ENCODE results near the gene BAAT. TPM values are rescaled to one million over a fixed set of nuclear protein-coding genes. Genes with fewer than 3 reads are reported as not detected.
"Not testable (repeated sequence)": the region's sequence is repeated elsewhere in the genome, so short reads cannot be mapped to it uniquely, and the experiment has no call there.

Gene BAAT
- polyA plus RNA-seq, 1 donor, result 0.60 TPM

GRCh38 chr9:101341958-101342357, 42.8 kb downstream of the BAAT start:
- DNase-seq, result no peak
- no peaks in the 10 kb centered on the region for H3K4me1 ChIP-seq (ENCODE audit: control insufficient read depth, insufficient read depth, low read length)
- H3K27ac ChIP-seq (ENCODE audit: low read length), result no peak overlapping the region
- no peaks in the 10 kb centered on the region for H3K27me3 ChIP-seq (ENCODE audit: control insufficient read depth, insufficient read depth, low read length)
- no peaks in the 10 kb centered on the region for H3K36me3 ChIP-seq (ENCODE audit: control insufficient read depth, insufficient read depth, low read length)
- no peak overlapping the region for H3K4me3 ChIP-seq (ENCODE audit: low read length)
- H3K9me3 ChIP-seq (ENCODE audit: control insufficient read depth, low read depth, low read length), result no peaks in the 10 kb centered on the region

GRCh38 chr9:101337237-101337636, 47.6 kb downstream of the BAAT start:
- Histone ChIP-seq H3K27me3 (ENCODE audit: control insufficient read depth, insufficient read depth, low read length) (no peaks in the 10 kb centered on the region), H3K9me3 (ENCODE audit: control insufficient read depth, low read depth, low read length) (peaks cover 3% of the 10 kb centered on the region), H3K36me3 (ENCODE audit: control insufficient read depth, insufficient read depth, low read length) (no peaks in the 10 kb centered on the region), H3K4me1 (ENCODE audit: control insufficient read depth, insufficient read depth, low read length) (no peaks in the 10 kb centered on the region), H3K4me3 (ENCODE audit: low read length) (no peak overlapping the region), H3K27ac (ENCODE audit: low read length) (no peak overlapping the region)
- WGBS (ENCODE audit: insufficient coverage, low lambda C conversion rate), result 89% methylated on average over 2 of the region's 2 CpGs
- no peak for DNase-seq

- Histone ChIP-seq H3K4me1 (ENCODE audit: control insufficient read depth, insufficient read depth, low read length) (no peaks in the 10 kb centered on the region), H3K27me3 (ENCODE audit: control insufficient read depth, insufficient read depth, low read length) (no peaks in the 10 kb centered on the region), H3K9me3 (ENCODE audit: control insufficient read depth, low read depth, low read length) (peaks cover 3% of the 10 kb centered on the region), H3K36me3 (ENCODE audit: control insufficient read depth, insufficient read depth, low read length) (no peaks in the 10 kb centered on the region), H3K4me3 (ENCODE audit: low read length) (no peak overlapping the region), H3K27ac (ENCODE audit: low read length) (no peak overlapping the region)
- DNase-seq, result no peak
These were observed 48.7 kb downstream of the BAAT start for GRCh38 chr9:101336091-101336490.

GRCh38 chr9:101333926-101334702, 50.7 kb downstream of the BAAT start:
- Histone ChIP-seq H3K27me3 (ENCODE audit: control insufficient read depth, insufficient read depth, low read length) (no peaks in the 10 kb centered on the region), H3K4me3 (ENCODE audit: low read length) (no peak overlapping the region), H3K27ac (ENCODE audit: low read length) (no peak overlapping the region), H3K9me3 (ENCODE audit: control insufficient read depth, low read depth, low read length) (peaks cover 3% of the 10 kb centered on the region), H3K36me3 (ENCODE audit: control insufficient read depth, insufficient read depth, low read length) (no peaks in the 10 kb centered on the region), H3K4me1 (ENCODE audit: control insufficient read depth, insufficient read depth, low read length) (no peaks in the 10 kb centered on the region)
- 80% methylated on average over 1 of the region's 25 CpGs for WGBS (ENCODE audit: insufficient coverage, low lambda C conversion rate)
- no peak for DNase-seq

- Histone ChIP-seq H3K9me3 (ENCODE audit: control insufficient read depth, low read depth, low read length) (peaks cover 5% of the 10 kb centered on the region), H3K27me3 (ENCODE audit: control insufficient read depth, insufficient read depth, low read length) (no peaks in the 10 kb centered on the region), H3K36me3 (ENCODE audit: control insufficient read depth, insufficient read depth, low read length) (no peaks in the 10 kb centered on the region), H3K4me1 (ENCODE audit: control insufficient read depth, insufficient read depth, low read length) (no peaks in the 10 kb centered on the region), H3K27ac (ENCODE audit: low read length) (no peak overlapping the region), H3K4me3 (ENCODE audit: low read length) (no peak overlapping the region)
- WGBS (ENCODE audit: insufficient coverage, low lambda C conversion rate), result 93% methylated on average over 2 of the region's 4 CpGs
- no peak for DNase-seq
These were observed 51.3 kb downstream of the BAAT start for GRCh38 chr9:101333490-101333889.

- H3K36me3 ChIP-seq (ENCODE audit: control insufficient read depth, insufficient read depth, low read length), result no peaks in the 10 kb centered on the region
- DNase-seq, result no peak
- peaks cover 10% of the 10 kb centered on the region for H3K9me3 ChIP-seq (ENCODE audit: control insufficient read depth, low read depth, low read length)
- H3K4me3 ChIP-seq (ENCODE audit: low read length), result no peak overlapping the region
- 100% methylated on average over 1 of the region's 1 CpG for WGBS (ENCODE audit: insufficient coverage, low lambda C conversion rate)
- no peak overlapping the region for H3K27ac ChIP-seq (ENCODE audit: low read length)
- no peaks in the 10 kb centered on the region for H3K4me1 ChIP-seq (ENCODE audit: control insufficient read depth, insufficient read depth, low read length)
- no peaks in the 10 kb centered on the region for H3K27me3 ChIP-seq (ENCODE audit: control insufficient read depth, insufficient read depth, low read length)
These were observed 52.4 kb downstream of the BAAT start for GRCh38 chr9:101332362-101332761.

- not testable (repeated sequence) for H3K36me3 ChIP-seq (ENCODE audit: control insufficient read depth, insufficient read depth, low read length); H3K27me3 ChIP-seq (ENCODE audit: control insufficient read depth, insufficient read depth, low read length); H3K4me3 ChIP-seq (ENCODE audit: low read length)
- Histone ChIP-seq H3K9me3 (ENCODE audit: control insufficient read depth, low read depth, low read length) (peaks cover 24% of the 10 kb centered on the region), H3K4me1 (ENCODE audit: control insufficient read depth, insufficient read depth, low read length) (peaks cover 19% of the 10 kb centered on the region), H3K27ac (ENCODE audit: low read length) (peak overlapping the region; percentile 31)
- WGBS (ENCODE audit: insufficient coverage, low lambda C conversion rate), result no CpG with 5 or more reads among the region's 3 CpGs
- peak; percentile 5 to 35 for DNase-seq
These were observed 57.3 kb downstream of the BAAT start for GRCh38 chr9:101327422-101327909.

- H3K27me3 ChIP-seq (ENCODE audit: control insufficient read depth, insufficient read depth, low read length), result no peaks in the 10 kb centered on the region
- peaks cover 24% of the 10 kb centered on the region for H3K9me3 ChIP-seq (ENCODE audit: control insufficient read depth, low read depth, low read length)
- H3K27ac ChIP-seq (ENCODE audit: low read length), result peak overlapping the region; percentile 31
- no CpG with 5 or more reads among the region's 1 CpG for WGBS (ENCODE audit: insufficient coverage, low lambda C conversion rate)
- no peak for DNase-seq
- H3K4me1 ChIP-seq (ENCODE audit: control insufficient read depth, insufficient read depth, low read length), result peaks cover 19% of the 10 kb centered on the region
- H3K4me3 ChIP-seq (ENCODE audit: low read length), result no peak overlapping the region
- H3K36me3 ChIP-seq (ENCODE audit: control insufficient read depth, insufficient read depth, low read length), result no peaks in the 10 kb centered on the region
These were observed 58.3 kb downstream of the BAAT start for GRCh38 chr9:101326501-101326900.

- peaks cover 24% of the 10 kb centered on the region for H3K9me3 ChIP-seq (ENCODE audit: control insufficient read depth, low read depth, low read length)
- no peak overlapping the region for H3K27ac ChIP-seq (ENCODE audit: low read length)
- WGBS (ENCODE audit: insufficient coverage, low lambda C conversion rate), result no CpG with 5 or more reads among the region's 1 CpG
- H3K27me3 ChIP-seq (ENCODE audit: control insufficient read depth, insufficient read depth, low read length), result no peaks in the 10 kb centered on the region
- no peak for DNase-seq
- H3K36me3 ChIP-seq (ENCODE audit: control insufficient read depth, insufficient read depth, low read length), result no peaks in the 10 kb centered on the region
- H3K4me1 ChIP-seq (ENCODE audit: control insufficient read depth, insufficient read depth, low read length), result peaks cover 19% of the 10 kb centered on the region
- H3K4me3 ChIP-seq (ENCODE audit: low read length), result no peak overlapping the region
These were observed 58.8 kb downstream of the BAAT start for GRCh38 chr9:101326035-101326434.

- 80% methylated on average over 1 of the region's 2 CpGs for WGBS (ENCODE audit: insufficient coverage, low lambda C conversion rate)
- H3K9me3 ChIP-seq (ENCODE audit: control insufficient read depth, low read depth, low read length), result peaks cover 24% of the 10 kb centered on the region
- H3K36me3 ChIP-seq (ENCODE audit: control insufficient read depth, insufficient read depth, low read length), result no peaks in the 10 kb centered on the region
- peak overlapping the region; percentile 64 for H3K27ac ChIP-seq (ENCODE audit: low read length)
- H3K4me3 ChIP-seq (ENCODE audit: low read length), result no peak overlapping the region
- H3K4me1 ChIP-seq (ENCODE audit: control insufficient read depth, insufficient read depth, low read length), result peaks cover 19% of the 10 kb centered on the region
- H3K27me3 ChIP-seq (ENCODE audit: control insufficient read depth, insufficient read depth, low read length), result no peaks in the 10 kb centered on the region
- no peak for DNase-seq
These were observed 59.8 kb downstream of the BAAT start for GRCh38 chr9:101325053-101325452.

GRCh38 chr9:101324245-101324804, 60.5 kb downstream of the BAAT start:
- Histone ChIP-seq H3K27me3 (ENCODE audit: control insufficient read depth, insufficient read depth, low read length) (no peaks in the 10 kb centered on the region), H3K27ac (ENCODE audit: low read length) (peak overlapping the region; percentile 64), H3K4me1 (ENCODE audit: control insufficient read depth, insufficient read depth, low read length) (peaks cover 19% of the 10 kb centered on the region), H3K36me3 (ENCODE audit: control insufficient read depth, insufficient read depth, low read length) (no peaks in the 10 kb centered on the region), H3K4me3 (ENCODE audit: low read length) (no peak overlapping the region), H3K9me3 (ENCODE audit: control insufficient read depth, low read depth, low read length) (peaks cover 24% of the 10 kb centered on the region)
- DNase-seq, result peak; percentile 17 to 64
- WGBS (ENCODE audit: insufficient coverage, low lambda C conversion rate), result 27% methylated on average over 3 of the region's 3 CpGs

Data from large intestine (tissue), 3 donors.